Testis (tissue), 2 donors: ENCODE results near the gene SLCO4A1.

Experiments
- POLR2A ChIP-seq: fragments of 450-650 bp; IDR thresholded peaks from one replicate; pipeline ENCODE4 v1.6.1; 2017; ENCODE audit warnings: antibody characterized with exemption, mild to moderate bottlenecking, moderate library complexity
- TF ChIP-seq, protein P1 (sequence below), 3 experiments: fragments of 450-650 bp in 2 of 3; fragments of 200-600 bp in 1 of 3; sonication (generic) in 1 of 3; IDR thresholded peaks; one replicate each; pipeline ENCODE4 v1.5.1; 2016 to 2019; ENCODE audit warnings: antibody characterized with exemption in 3 of 3, mild to moderate bottlenecking in 2 of 3, moderate library complexity in 1 of 3

- TF ChIP-seq, protein P1, sequence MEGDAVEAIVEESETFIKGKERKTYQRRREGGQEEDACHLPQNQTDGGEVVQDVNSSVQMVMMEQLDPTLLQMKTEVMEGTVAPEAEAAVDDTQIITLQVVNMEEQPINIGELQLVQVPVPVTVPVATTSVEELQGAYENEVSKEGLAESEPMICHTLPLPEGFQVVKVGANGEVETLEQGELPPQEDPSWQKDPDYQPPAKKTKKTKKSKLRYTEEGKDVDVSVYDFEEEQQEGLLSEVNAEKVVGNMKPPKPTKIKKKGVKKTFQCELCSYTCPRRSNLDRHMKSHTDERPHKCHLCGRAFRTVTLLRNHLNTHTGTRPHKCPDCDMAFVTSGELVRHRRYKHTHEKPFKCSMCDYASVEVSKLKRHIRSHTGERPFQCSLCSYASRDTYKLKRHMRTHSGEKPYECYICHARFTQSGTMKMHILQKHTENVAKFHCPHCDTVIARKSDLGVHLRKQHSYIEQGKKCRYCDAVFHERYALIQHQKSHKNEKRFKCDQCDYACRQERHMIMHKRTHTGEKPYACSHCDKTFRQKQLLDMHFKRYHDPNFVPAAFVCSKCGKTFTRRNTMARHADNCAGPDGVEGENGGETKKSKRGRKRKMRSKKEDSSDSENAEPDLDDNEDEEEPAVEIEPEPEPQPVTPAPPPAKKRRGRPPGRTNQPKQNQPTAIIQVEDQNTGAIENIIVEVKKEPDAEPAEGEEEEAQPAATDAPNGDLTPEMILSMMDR (IDR thresholded peaks at IDR 0.05), result no peak
- no peak for TF ChIP-seq POLR2A
Observed at GRCh38 chr20:62599216-62600110, 42.8 kb upstream of the SLCO4A1 start.
